ENCODE data around the gene PDCD5.

DNA sequence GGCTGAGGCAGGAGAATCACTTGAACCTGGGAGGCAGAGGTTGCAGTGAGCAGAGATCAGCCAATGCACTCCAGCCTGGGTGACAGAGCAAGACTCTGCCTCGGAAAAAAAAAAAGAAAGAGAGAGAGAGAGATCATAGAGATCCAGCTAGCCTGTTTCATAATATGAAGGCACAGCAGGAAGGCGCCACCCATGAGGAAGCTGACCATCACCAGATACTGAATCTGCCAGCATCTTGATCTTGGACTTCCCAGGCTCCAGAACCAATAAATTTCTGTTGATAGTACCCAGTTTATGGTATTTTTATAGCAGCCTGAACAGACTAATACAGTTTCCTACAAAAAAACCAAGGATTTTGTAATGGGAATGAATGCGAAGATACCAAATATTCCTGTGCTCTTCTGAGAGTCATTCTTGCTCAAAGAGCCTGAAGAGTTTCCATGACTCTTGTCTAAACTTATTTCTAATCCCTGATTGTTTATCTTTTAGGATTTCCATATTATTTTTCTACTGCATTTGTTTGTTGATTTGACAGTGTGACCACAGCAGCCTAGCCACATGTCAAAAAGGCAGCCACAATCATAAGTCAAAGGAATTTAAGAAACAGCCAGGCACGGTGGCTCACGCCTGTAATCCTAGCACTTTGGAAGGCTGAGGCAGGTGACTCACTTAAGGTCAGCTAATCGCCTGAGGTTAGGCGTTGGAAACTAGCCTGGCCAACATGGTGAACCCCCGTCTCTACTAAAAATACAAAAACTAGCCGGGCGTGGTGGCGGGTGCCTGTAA, 37.7 kb upstream of the PDCD5 start:
- no peak for TF ChIP-seq POLR2A (IDR thresholded peaks at IDR 0.05)
- TF ChIP-seq, protein P1, sequence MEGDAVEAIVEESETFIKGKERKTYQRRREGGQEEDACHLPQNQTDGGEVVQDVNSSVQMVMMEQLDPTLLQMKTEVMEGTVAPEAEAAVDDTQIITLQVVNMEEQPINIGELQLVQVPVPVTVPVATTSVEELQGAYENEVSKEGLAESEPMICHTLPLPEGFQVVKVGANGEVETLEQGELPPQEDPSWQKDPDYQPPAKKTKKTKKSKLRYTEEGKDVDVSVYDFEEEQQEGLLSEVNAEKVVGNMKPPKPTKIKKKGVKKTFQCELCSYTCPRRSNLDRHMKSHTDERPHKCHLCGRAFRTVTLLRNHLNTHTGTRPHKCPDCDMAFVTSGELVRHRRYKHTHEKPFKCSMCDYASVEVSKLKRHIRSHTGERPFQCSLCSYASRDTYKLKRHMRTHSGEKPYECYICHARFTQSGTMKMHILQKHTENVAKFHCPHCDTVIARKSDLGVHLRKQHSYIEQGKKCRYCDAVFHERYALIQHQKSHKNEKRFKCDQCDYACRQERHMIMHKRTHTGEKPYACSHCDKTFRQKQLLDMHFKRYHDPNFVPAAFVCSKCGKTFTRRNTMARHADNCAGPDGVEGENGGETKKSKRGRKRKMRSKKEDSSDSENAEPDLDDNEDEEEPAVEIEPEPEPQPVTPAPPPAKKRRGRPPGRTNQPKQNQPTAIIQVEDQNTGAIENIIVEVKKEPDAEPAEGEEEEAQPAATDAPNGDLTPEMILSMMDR (IDR thresholded peaks at IDR 0.05): no peak

All from body of pancreas (tissue), 4 donors.